Left lung (tissue), 10 donors: ENCODE results near the gene ERMP1. TPM values are rescaled to one million over a fixed set of nuclear protein-coding genes. Genes with fewer than 3 reads are reported as not detected.

ENCODE experiments used
- ATAC-seq: fragments of 200-7000 bp; cut with Tn5 transposase; one replicate; pipeline ENCODE4 v1.9.1; 2020; ENCODE audit warnings: moderate library complexity
- DNase-seq, 4 donors: peaks; one replicate each; pipeline ENCODE4 v3.0.0-alpha.2; 2013 to 2020
- H3K27ac ChIP-seq, 2 donors: fragments of 200-600 bp; sonication (generic) in 1 of 2; one replicate each; pipeline versions ENCODE4 v1.5.0 to v1.8.0; 2020 to 2021
- H3K27me3 ChIP-seq, 2 donors: fragments of 200-600 bp; sonication (generic) in 1 of 2; one replicate each; pipeline versions ENCODE4 v1.5.0 to v1.8.0; 2020 to 2021
- H3K36me3 ChIP-seq, 2 donors: fragments of 200-600 bp; sonication (generic) in 1 of 2; one replicate each; pipeline versions ENCODE4 v1.5.0 to v1.8.0; 2020 to 2021
- H3K4me1 ChIP-seq, 2 donors: fragments of 200-600 bp; one replicate each; pipeline ENCODE4 v1.8.0; 2021
- H3K4me3 ChIP-seq, 2 donors: fragments of 200-600 bp; sonication (generic) in 1 of 2; one replicate each; pipeline versions ENCODE4 v1.5.0 to v1.8.0; 2020 to 2021; ENCODE audit warnings: mild to moderate bottlenecking in 1 of 2
- H3K9me3 ChIP-seq, 2 donors: fragments of 200-600 bp; sonication (generic) in 1 of 2; one replicate each; pipeline versions ENCODE4 v1.5.0 to v1.8.0; 2020 to 2021
- CTCF ChIP-seq, 2 donors: fragments of 200-600 bp; sonication (generic) in 1 of 2; IDR thresholded peaks; one replicate each; pipeline versions ENCODE4 v1.5.0 to v1.8.0; 2021; ENCODE audit warnings: antibody characterized with exemption in 2 of 2
- intact Hi-C, 2 donors: fragments of 100-400 bp; cut with DNase I; formaldehyde crosslinking; loops; one replicate each; pipeline versions ENCODE4 v1.11.2 to v1.14.2; 2022
- polyA plus RNA-seq, 6 donors: library from polyadenylated mRNA; unstranded; fragments of 120-200 nt; gene quantifications; one replicate each; pipeline ENCODE4 v1.2.1, GENCODE V29; 2013; ENCODE audit not compliant: insufficient read length in 6 of 6
- total RNA-seq, 2 donors: library from RNA; stranded (reverse); fragmentation: NEBNext Ultra II Directional; extraction: Animal tissue kit (Norgen Biotek cat#: 25700); gene quantifications; one replicate each; pipeline ENCODE4 v1.2.1, GENCODE V29; 2021
- donor health status: DM: no; HTN: yes; CAD: no.
- donor health status: DM: no; HTN: no; CAD: no.

Gene ERMP1
- total and polyA plus RNA-seq, 8 donors = 18.5 to 28.9 (median 25.0) TPM

- H3K27me3 ChIP-seq = no peaks in the 10 kb centered on the region
- DNase-seq = no peak
- no peaks in the 10 kb centered on the region for H3K4me1 ChIP-seq
- no peak for ATAC-seq
- no peak overlapping the region for H3K4me3 ChIP-seq
- H3K9me3 ChIP-seq = peaks cover 0 to 21% of the 10 kb centered on the region in 2 donors
- peaks cover 8 to 69% of the 10 kb centered on the region in 2 donors for H3K36me3 ChIP-seq
- no peak for TF ChIP-seq CTCF (IDR thresholded peaks at IDR 0.05)
- H3K27ac ChIP-seq = no peak overlapping the region
- intact Hi-C loops = no loop called here
Observed at GRCh38 chr9:5778805-5779204, 54.1 kb downstream of the ERMP1 start.

- Histone ChIP-seq H3K36me3 (peaks cover 3 to 84% of the 10 kb centered on the region in 2 donors), H3K4me1 (no peaks in the 10 kb centered on the region), H3K4me3 (no peak overlapping the region), H3K9me3 (peaks cover 0 to 12% of the 10 kb centered on the region in 2 donors), H3K27ac (no peak overlapping the region), H3K27me3 (no peaks in the 10 kb centered on the region)
- intact Hi-C loops = no loop called here
- TF ChIP-seq CTCF (IDR thresholded peaks at IDR 0.05) = no peak
- DNase-seq (no peak), ATAC-seq (no peak)
Observed at GRCh38 chr9:5773324-5773999, 59.5 kb downstream of the ERMP1 start.

- no peaks in the 10 kb centered on the region for H3K27me3 ChIP-seq
- no peaks in the 10 kb centered on the region for H3K9me3 ChIP-seq
- H3K36me3 ChIP-seq = peaks cover 0 to 90% of the 10 kb centered on the region in 2 donors
- H3K4me1 ChIP-seq = no peaks in the 10 kb centered on the region
- no peak for TF ChIP-seq CTCF (IDR thresholded peaks at IDR 0.05)
- intact Hi-C loops = no loop called here
- H3K4me3 ChIP-seq = no peak overlapping the region
- DNase-seq (no peak), ATAC-seq (no peak)
- H3K27ac ChIP-seq = no peak overlapping the region
Observed at GRCh38 chr9:5767968-5768932, 64.7 kb downstream of the ERMP1 start.

GRCh38 chr9:5764130-5764868 lies 68.6 kb downstream of the ERMP1 start:
- peaks cover 0 to 91% of the 10 kb centered on the region in 2 donors for H3K36me3 ChIP-seq

More at GRCh38 chr9:5764130-5764868, 68.6 kb downstream of the ERMP1 start:
- TF ChIP-seq CTCF (IDR thresholded peaks at IDR 0.05) = no peak
- Histone ChIP-seq H3K9me3 (no peaks in the 10 kb centered on the region), H3K4me1 (no peaks in the 10 kb centered on the region), H3K4me3 (no peak overlapping the region), H3K27ac (no peak overlapping the region), H3K27me3 (no peaks in the 10 kb centered on the region)
- ATAC-seq = no peak
- intact Hi-C loops = no loop called here
- DNase-seq = no peak
